ENCODE data around the gene TXK. TPM values are rescaled to one million over a fixed set of nuclear protein-coding genes. Genes with fewer than 3 reads are reported as not detected.

Gene TXK
- total and polyA plus RNA-seq, 10 of the 15 experiments (the other 5 are each of a cell fraction or from before 2014, with no cell fraction given): 0.44 to 2.9 (median 1.4) TPM

GRCh38 chr4:48073567-48074103 is 60.4 kb downstream of the TXK start:
- CTCF ChIA-PET: no interaction called here
- no peak for FAIRE-seq
- in situ Hi-C loops (cut with MboI): no loop called here
- BruUV-seq (replicated peaks): no TSS peak
- Histone ChIP-seq H3K9me3 (replicated peaks; ENCODE audit: control insufficient read depth, insufficient read depth, low read length) (no peaks in the 10 kb centered on the region), H3K4me1 (ENCODE audit: control insufficient read depth, insufficient read depth, low read length) (no peaks in the 10 kb centered on the region), H3K27ac (ENCODE audit: control insufficient read depth, insufficient read depth) (no peak overlapping the region), H3K4me3 (no peak overlapping the region), H3K27me3 (replicated peaks in 1 of 2; ENCODE audit: control insufficient read depth in 2 of 2, insufficient read depth in 2 of 2, low read length in 1 of 2) (no peaks in the 10 kb centered on the region), H3K79me2 (ENCODE audit: control insufficient read depth, insufficient read depth, low read length) (no peaks in the 10 kb centered on the region), H2AFZ (ENCODE audit: control insufficient read depth, low read depth, low read length) (no peak overlapping the region), H3K9ac (ENCODE audit: control insufficient read depth, insufficient read depth, low read length) (no peak overlapping the region), H3K36me3 (ENCODE audit: control insufficient read depth in 2 of 2, insufficient read depth in 2 of 2, low read length in 1 of 2) (no peaks in the 10 kb centered on the region), H3K4me2 (ENCODE audit: control insufficient read depth, insufficient read depth) (no peak overlapping the region), H4K20me1 (ENCODE audit: control insufficient read depth, insufficient read depth) (no peaks in the 10 kb centered on the region)
- SMC1A ChIA-PET (ENCODE audit: uncharacterized antibody, unreplicated experiment): no interaction called here
- POLR2A ChIA-PET: no interaction called here
- intact Hi-C loops (cut with micrococcal nuclease; ENCODE audit: unreplicated experiment): no loop called here
- RAD21 ChIA-PET (ENCODE audit: unreplicated experiment): no interaction called here
- WGBS (ENCODE audit: insufficient coverage, insufficient replicate concordance, low lambda C conversion rate, missing lambda C conversion rate): 92% methylated on average over 3 of the region's 3 CpGs
- DNase-seq (ENCODE audit: low read depth, low spot score): no peak
- ATAC-seq: no peak
- TF ChIP-seq, protein P1, sequence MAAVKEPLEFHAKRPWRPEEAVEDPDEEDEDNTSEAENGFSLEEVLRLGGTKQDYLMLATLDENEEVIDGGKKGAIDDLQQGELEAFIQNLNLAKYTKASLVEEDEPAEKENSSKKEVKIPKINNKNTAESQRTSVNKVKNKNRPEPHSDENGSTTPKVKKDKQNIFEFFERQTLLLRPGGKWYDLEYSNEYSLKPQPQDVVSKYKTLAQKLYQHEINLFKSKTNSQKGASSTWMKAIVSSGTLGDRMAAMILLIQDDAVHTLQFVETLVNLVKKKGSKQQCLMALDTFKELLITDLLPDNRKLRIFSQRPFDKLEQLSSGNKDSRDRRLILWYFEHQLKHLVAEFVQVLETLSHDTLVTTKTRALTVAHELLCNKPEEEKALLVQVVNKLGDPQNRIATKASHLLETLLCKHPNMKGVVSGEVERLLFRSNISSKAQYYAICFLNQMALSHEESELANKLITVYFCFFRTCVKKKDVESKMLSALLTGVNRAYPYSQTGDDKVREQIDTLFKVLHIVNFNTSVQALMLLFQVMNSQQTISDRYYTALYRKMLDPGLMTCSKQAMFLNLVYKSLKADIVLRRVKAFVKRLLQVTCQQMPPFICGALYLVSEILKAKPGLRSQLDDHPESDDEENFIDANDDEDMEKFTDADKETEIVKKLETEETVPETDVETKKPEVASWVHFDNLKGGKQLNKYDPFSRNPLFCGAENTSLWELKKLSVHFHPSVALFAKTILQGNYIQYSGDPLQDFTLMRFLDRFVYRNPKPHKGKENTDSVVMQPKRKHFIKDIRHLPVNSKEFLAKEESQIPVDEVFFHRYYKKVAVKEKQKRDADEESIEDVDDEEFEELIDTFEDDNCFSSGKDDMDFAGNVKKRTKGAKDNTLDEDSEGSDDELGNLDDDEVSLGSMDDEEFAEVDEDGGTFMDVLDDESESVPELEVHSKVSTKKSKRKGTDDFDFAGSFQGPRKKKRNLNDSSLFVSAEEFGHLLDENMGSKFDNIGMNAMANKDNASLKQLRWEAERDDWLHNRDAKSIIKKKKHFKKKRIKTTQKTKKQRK (IDR thresholded peaks at IDR 0.05; ENCODE audit: low read depth, low read length): no peak
- TF ChIP-seq PAX5 (IDR thresholded peaks at IDR 0.05; ENCODE audit: borderline replicate concordance, low read depth, low read length): no peak
- no peak for TF ChIP-seq SPI1 (IDR thresholded peaks at IDR 0.05; ENCODE audit: borderline replicate concordance, insufficient read depth, low read depth, low read length)
- TF ChIP-seq MEF2B (IDR thresholded peaks at IDR 0.05; ENCODE audit: partially characterized antibody, poor library complexity, severe bottlenecking): no peak
- TF ChIP-seq IKZF1 (conservative IDR thresholded peaks at IDR 0.05): no peak
- no peak for TF ChIP-seq RAD21 (IDR thresholded peaks at IDR 0.05; ENCODE audit: insufficient read depth, low read depth, low read length)
- TF ChIP-seq JUND (IDR thresholded peaks at IDR 0.05; ENCODE audit: low read depth, low read length): no peak
- no peak for TF ChIP-seq CREM (IDR thresholded peaks at IDR 0.05; ENCODE audit: low read depth)
- no peak for TF ChIP-seq CTCF (IDR thresholded peaks at IDR 0.05 in 2 of 3, conservative IDR thresholded peaks at IDR 0.05 in 1 of 3; ENCODE audit: control insufficient read depth in 2 of 3, extremely low read depth in 1 of 3, insufficient read depth in 1 of 3, low read depth in 3 of 3, low read length in 3 of 3)
- TF ChIP-seq, protein P2, sequence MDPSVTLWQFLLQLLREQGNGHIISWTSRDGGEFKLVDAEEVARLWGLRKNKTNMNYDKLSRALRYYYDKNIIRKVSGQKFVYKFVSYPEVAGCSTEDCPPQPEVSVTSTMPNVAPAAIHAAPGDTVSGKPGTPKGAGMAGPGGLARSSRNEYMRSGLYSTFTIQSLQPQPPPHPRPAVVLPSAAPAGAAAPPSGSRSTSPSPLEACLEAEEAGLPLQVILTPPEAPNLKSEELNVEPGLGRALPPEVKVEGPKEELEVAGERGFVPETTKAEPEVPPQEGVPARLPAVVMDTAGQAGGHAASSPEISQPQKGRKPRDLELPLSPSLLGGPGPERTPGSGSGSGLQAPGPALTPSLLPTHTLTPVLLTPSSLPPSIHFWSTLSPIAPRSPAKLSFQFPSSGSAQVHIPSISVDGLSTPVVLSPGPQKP (IDR thresholded peaks at IDR 0.05; ENCODE audit: low read depth, low read length): no peak
- no peak for TF ChIP-seq PBX3 (IDR thresholded peaks at IDR 0.05; ENCODE audit: insufficient replicate concordance, low read depth, low read length)
- no peak for TF ChIP-seq MYC (IDR thresholded peaks at IDR 0.05; ENCODE audit: insufficient read depth, insufficient read length, insufficient replicate concordance, low read length, severe bottlenecking)

Measured in GM12878 (cell line).